ENCODE measurements around the gene GDA. TPM values are rescaled to one million over a fixed set of nuclear protein-coding genes. Genes with fewer than 3 reads are reported as not detected.
"Not testable (repeated sequence)": the region's sequence is repeated elsewhere in the genome, so short reads cannot be mapped to it uniquely, and the experiment has no call there.

The GDA gene
- total RNA-seq, 1 donor from 2014 or later, result 43.2 TPM

DNA sequence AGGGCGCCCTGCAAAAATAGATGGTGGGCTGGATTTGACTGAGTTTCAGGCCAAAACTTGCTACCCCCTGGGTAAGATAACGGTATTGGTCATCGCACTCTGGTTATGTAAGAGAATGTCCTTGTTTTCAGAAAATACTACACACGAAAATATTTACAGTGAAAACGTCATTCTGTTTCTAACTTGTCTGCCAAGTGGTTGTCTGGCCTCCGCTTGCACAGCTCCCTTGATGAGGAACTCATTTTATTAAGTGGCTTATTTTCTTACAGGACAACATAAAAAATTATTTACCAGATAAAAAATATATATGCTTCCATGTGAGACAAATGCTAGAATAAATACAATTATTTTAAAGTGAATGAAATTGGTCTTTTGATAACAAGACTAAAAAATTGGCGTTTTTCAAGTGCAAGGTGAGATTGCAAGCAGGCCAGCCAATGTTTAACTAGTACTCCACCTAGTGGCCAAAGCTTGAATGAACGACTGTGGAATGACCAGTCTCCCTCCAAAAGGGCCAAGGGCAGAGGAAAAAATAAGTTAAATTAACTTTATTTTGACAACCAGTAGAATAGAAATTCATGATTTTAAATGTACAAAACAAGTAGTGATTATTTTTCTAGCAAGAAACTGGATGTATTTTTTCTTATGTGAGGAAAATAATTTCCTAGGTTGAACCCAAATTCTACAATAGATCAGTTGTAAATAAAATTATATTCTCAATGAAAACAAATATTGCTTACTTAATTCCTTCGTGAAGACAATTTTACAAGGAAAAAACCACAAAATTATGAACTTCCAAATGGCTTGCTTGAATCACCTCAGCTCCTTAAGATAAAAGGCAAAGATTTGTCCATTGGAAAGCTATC, 122.6 kb downstream of the GDA start:
- ATAC-seq (peak; percentile 94), DNase-seq (ENCODE audit: low spot score) (no peak)

DNA sequence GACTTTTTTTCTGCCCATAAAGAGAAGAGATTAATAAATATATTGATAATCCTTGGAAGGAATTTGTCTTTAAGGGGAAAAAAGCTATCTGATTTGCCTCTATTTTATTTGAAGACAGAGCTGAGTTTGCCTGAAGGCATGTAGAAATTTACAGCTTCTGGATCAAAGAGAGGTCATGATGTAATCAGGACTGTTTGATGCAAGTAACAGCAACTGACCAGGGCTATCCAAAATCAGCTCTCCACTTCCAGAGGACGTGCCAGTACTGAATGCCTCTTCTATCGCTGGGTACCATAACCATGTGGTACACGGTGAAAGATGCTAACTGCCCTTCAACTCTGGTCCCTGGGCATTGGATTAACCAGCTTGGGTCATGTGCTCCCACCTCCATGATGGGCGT, 125.2 kb downstream of the GDA start:
- no peak for ATAC-seq
- no peak for DNase-seq (ENCODE audit: low spot score)

DNA sequence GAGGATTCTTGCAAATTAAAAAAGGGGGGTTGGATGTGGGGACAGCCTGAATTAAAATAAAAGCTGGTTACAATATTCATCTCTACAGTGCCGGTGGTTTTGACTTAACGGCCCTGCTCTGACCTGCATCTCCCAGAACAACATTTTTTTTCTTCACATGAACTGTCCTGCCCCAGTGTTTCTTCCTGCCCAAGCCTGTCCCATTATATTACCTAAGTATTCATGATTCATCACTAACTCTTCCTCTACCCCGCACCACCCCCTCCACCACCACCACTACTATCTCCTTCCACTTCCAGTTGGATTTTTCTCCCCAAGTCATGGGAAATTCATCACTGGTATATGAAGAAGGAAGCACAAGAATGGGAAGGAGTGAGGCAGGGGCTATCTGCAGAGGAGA, 125.7 kb downstream of the GDA start:
- no peak for DNase-seq (ENCODE audit: low spot score)

DNA sequence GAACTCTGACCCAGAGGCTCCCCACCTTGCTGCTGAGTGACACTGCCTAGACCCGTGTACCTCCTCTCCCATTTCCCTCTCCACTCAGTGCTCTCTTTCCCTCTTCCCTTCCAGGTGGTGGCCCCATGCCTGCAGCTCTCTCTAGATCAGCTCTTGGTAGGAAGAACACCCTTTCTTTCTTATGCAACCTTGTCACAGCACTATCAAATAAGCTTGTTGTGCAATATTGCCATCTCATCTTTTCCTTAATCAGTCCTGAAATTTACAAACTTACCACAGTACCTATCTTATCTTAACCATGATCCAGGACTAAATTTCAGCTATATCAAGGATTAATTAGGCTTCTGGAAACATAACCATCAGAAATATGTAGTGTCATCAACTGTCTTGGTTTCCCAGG, 127.2 kb downstream of the GDA start:
- DNase-seq (ENCODE audit: low spot score) (no peak), ATAC-seq (peak; percentile 9)

More for the DNA sequence above, 125.7 kb downstream of the GDA start:
- no peak for ATAC-seq

DNA sequence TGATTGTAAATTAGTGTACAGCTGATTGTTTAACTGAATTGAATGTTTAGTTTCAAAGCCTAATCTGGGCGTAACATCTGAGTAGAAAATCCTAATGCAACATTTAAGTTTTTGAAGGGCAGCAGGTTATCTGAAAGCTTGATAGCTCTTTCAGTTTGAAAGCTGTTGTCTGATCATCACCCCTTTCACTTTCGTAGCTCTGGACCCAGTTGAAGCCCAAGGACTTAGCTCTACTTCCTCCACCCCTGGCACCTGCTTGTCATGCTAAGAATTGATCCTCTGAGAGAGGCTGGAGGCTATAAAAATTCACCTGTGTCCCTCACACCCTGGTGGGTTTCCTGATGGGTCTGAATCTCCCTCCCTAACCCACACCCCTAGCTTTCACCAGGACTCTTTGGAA, 129.7 kb downstream of the GDA start:
- ATAC-seq (no peak), DNase-seq (ENCODE audit: low spot score) (no peak)

DNA sequence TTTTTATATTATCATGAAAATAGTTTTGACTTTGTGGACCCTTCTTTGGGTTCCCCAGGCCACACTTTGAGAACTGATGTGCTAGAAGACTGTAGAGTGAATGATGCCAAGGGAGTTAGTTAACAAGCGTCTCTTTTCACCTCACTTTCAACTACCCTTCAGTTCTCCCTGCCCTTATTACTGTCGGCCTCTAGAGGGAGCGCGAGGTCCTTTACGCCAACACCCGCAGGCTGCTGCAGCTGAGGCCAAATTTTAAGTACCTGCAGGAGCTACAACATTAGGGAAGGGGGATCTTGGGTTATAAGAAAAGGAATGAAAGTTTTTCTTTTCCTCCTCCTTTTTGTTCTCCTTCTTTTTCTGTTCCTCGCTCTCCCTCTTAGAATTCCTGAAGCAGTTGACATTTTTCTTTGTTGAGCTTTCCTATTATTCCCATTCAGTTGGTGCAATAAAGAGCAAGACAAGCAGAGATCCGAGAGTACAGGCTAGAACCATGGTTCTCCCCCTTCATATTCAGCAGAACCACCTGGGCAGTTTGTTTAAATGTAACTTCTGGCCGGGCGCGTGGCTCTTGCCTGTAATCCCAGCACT, 131.8 kb downstream of the GDA start:
- DNase-seq (ENCODE audit: low spot score), result peak; percentile 76
- ATAC-seq, result peak; percentile 98

DNA sequence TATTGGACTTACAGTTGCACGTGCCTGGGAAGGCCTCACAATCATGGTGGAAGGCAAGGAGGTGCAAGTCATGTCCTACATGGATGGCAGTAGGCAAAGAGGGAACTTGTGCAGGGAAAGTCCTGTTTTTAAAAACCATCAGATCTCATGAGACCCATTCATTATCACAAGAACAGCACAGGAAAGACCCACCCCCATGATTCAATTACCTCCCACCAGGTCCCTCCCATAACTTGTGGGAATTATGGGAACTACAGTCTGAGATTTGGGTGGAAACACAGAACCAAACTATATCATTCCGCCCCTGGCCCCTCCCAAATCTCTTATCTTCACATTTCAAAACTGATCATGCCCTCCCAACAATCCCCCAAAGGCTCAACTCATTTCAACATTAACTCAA, 140.2 kb downstream of the GDA start:
- ATAC-seq (no peak), DNase-seq (ENCODE audit: low spot score) (no peak)

DNA sequence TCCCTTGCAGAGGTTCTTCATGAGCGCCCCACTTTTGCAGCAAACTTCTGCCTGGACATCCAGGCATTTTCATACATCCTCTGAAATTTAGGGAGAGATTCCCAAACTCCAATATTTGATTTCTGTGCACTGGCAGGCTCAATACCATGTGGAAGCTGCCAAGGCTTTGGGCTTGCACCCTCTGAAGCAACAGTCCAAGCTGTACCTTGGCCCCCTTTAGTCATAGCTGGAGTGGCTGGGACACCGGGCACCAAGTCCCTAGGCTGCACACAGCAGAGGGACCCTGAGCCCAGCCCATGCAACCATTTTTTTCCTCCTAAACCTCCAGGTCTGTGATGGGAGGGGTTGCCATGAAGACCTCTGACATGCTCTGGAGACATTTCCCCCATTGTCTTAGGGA, 141.1 kb downstream of the GDA start:
- DNase-seq (ENCODE audit: low spot score) (peak; percentile 67), ATAC-seq (peak; percentile 64)

DNA sequence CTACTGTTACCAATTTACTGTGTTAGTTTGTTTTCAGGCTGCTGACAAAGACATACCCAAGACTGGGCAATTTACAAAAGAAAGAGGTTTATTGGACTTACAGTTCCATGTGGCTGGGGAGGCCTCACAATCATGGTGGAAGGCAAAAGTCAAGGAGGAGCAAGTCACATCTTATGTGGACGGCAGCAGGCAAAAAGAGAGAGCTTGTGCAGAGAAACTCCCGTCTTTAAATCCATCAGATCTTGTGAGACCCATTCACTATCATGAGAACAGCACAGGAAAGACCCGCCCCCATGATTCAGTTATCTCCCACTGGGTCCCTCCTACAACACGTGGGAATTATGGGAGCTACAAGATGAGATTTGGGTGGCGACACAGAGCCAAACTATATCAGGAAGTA, 142.3 kb downstream of the GDA start:
- not testable (repeated sequence) for DNase-seq (ENCODE audit: low spot score)

DNA sequence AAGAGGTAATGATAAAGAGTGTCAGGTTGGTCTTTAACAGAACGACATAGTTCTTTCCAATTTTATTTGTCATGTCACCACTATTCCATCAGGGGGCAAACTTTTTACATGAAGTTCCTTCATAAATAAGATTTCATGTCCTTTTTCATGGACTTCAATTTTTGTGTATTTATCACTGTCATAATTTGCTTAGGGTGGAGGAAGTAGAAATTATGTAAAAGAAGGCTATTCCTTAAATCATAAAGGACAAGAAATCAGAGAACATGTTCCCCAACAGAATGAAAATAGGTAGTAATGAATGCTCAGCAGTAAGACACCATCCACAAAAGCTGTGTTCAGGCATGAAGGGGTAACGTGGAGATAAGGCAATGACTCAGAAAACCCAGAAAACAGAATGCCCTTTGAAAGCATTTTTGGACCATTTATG, 143.0 kb downstream of the GDA start:
- peak; percentile 68 for ATAC-seq
- DNase-seq (ENCODE audit: low spot score), result no peak

More for the DNA sequence above, 142.3 kb downstream of the GDA start:
- ATAC-seq, result not testable (repeated sequence)

DNA sequence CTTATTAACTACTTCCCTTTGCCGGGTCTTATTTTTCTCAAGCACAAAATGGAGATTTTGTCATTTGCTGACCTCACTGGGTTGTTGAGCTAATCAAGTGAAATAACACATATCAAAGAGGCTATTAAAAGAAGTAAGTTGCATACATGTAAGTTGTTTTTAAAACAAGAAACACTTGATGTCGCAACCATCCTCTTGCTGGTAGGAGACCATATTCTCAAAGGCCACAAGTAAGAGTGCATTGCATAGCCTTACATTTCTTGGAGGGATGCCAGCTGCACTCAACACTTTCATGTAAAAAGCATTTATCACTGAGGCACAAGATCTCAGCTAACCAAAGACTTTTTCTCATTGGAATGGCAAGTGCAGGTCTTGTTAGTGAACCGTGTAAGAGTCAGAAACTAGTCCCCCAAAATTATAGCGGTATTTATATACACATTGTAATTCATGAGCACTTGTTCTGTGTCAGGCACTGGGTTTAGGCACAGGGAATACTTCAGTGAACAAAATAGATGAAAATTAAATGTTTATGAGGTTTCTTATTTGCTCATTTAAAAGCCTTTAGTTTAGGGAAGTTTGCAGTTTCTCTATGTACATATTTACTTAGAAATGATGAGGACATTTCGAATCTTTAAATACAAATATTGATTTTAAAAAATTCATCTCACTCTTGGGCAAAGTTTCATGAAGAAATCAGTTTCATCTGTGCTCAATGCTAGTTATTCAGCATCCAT, 143.8 kb downstream of the GDA start:
- ATAC-seq (no peak), DNase-seq (ENCODE audit: low spot score) (no peak)

DNA sequence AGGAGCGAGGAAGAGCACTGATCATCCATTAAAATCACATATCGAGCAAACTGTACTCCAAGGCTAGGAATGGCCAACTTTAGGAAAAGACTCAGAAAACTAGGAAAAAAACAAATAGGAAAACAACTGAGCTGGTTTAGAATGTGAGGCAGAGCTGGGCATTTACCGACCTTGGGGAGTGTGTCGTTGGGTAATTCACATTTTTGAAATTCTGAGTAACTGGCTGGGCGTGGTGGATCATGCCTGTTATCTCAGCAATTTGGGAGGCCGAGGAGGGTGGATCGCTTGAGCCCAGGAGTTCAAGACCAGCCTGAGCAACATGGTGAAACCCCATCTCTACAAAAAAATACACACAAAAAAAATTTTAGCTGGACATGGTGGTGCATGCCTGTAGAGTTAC, 145.7 kb downstream of the GDA start:
- peak; percentile 31 for ATAC-seq
- no peak for DNase-seq (ENCODE audit: low spot score)

DNA sequence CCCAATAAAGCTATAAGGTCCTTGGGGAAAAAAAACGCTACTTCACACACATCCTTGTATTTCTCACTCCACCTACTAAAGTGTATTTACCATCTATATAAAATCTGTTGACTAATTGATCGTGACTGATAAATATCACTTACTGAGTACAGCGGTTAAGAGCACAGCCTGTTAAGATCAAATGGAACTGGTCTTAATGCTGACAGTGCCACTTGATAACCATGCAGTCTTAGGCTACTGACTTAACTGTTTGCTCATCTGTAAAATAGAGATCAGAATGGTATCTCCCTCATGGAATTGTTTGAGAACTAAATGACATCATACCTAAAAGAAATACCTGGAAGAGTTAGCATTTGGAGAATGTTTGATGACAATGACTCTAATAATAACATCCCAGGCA, 148.3 kb downstream of the GDA start:
- no peak for DNase-seq (ENCODE audit: low spot score)
- no peak for ATAC-seq

DNA sequence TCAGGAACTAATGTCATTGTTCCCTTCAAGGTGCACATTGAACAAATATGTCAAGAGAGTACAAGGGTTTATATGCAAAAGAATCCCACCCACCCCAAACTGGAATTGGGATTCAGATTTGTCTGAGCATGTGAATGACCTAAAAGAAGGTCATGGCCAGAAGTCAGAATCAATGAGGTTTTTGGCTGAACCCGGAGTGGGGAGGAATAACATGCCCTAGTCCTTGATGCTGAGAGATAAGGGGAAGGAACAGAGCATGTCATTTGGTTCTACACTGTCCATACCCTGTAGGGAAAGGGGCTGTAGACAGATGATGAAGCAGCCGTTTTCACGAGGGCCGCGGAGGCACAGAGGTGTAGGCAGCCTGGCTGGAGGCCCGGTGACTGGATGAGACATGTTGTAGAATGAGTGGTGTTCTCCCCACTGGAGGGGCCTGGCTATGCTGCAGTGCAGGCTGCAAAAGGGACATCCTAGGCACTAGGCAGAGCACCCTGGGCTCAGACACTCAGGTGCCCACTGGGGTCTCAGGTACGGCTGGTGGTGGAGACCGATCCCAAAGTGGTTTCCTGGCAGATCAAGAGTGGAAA, 149.9 kb downstream of the GDA start:
- peak; percentile 67 for DNase-seq (ENCODE audit: low spot score)
- ATAC-seq, result peak; percentile 90

DNA sequence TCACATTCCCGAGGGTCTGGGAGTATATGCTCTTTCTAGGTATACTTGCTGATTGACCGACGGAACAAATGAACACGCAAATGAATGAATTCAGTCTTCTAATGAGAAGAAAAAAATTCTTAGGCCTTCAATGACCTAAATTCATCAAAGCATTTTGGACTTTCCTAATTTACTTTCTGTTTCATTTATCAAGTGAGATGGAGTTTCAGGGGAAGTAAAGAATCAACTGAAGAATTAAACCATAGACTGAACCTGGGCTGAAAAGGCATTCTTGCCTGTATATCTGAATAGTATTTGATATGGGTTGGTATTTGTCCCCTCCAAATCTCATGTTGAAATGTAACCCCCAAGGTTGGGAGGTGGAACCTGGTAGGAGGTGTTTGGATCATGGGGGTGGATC, 151.6 kb downstream of the GDA start:
- DNase-seq (ENCODE audit: low spot score) (no peak), ATAC-seq (no peak)

Other genes starting within 250 kb of the GDA start
- gene ABHD17B, start 238.2 kb upstream of the GDA start, total RNA-seq, result 10.9 TPM
- 5.1 TPM for gene C9orf85, start 237.8 kb upstream of the GDA start, total RNA-seq
- gene C9orf57, start 88.8 kb upstream of the GDA start, total RNA-seq, result not detected
- gene ZFAND5, start 215.8 kb downstream of the GDA start, total RNA-seq, result 83.9 TPM